HL-60 (cell line): ENCODE results near the gene ZBTB43.

Source experiments
- CTCF ChIP-seq: IDR thresholded peaks from one replicate; pipeline ENCODE4 v1.5.1; 2011; ENCODE audit warnings: low read length, control low read depth, inconsistent platforms; ENCODE audit not compliant: insufficient read depth
- POLR2AphosphoS5 ChIP-seq: IDR thresholded peaks from 2 replicates; pipeline ENCODE4 v1.6.1; 2012; ENCODE audit warnings: low read depth
- REST ChIP-seq: IDR thresholded peaks from 2 replicates; pipeline ENCODE4 v1.6.1; 2012; ENCODE audit warnings: low read depth; ENCODE audit not compliant: insufficient replicate concordance
- SPI1 ChIP-seq: IDR thresholded peaks from 2 replicates; pipeline ENCODE4 v1.6.1; 2012; ENCODE audit warnings: low read depth, mild to moderate bottlenecking, borderline replicate concordance

DNA sequence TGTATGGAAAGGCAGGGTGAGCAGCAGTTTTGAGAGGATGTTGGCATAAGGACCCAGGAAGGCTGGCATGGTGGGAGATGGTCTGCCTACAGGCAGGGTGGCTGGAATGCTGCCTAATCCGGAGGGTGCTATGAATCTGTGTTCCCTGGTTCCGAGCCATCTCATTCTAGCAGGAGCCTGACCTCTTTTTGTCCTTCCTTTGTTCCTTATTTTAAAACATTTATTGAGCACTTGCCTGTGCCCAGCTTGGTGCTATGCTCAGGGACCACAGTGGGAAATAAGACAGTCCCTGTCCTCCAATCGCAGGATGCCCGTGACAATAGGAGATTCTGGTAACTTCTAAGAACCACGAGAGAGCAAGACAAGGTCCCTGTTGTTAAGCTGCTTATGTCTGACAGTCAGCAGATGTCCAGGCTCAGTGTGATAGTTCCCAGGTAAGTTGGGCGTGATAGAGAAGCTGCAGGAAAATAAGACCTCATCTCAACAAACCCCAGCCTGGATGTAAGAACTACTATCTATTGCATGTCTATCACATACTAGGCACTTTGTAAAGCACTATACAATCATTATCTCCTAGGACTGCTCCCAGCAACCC is 46.5 kb downstream of the ZBTB43 start:
- no peak for TF ChIP-seq POLR2AphosphoS5
- TF ChIP-seq SPI1: no peak
- TF ChIP-seq CTCF: no peak
- TF ChIP-seq REST: no peak
